ENCODE data around the gene RASGRP3.

Gene RASGRP3

DNA sequence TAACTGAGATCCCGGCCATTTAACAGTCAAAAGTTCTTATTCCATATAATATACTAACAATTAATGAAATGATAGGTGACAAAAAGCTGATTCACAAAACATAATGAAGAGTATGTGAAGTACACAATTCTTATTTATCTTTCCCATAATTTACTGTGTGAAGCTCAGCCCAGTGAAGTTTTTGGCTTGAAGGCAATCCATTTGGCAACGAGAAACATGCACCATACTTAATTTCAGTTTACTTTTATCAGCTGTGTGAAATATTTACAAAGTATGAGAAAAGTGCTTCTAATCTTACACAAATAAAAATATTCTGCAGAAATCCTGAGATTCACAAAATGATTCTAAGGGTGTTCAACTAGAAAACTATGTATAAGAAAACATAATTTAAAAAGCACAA lies 110.3 kb downstream of the RASGRP3 start:
- Histone ChIP-seq H3K4me3 (ENCODE audit: low read depth in 1 of 5, low read length in 5 of 5) (no peak overlapping the region), H3K4me1 (ENCODE audit: control insufficient read depth in 5 of 5, insufficient read depth in 5 of 5, low read length in 5 of 5) (peaks cover 0 to 15% (median 9%) of the 10 kb centered on the region in 5 donors), H3K27me3 (ENCODE audit: control insufficient read depth in 5 of 5, insufficient read depth in 4 of 5, low read length in 5 of 5) (no peaks in the 10 kb centered on the region), H3K9ac (ENCODE audit: low read length in 5 of 5) (no peak overlapping the region), H3K27ac (ENCODE audit: low read depth, low read length) (no peak overlapping the region), H3K36me3 (ENCODE audit: control insufficient read depth in 5 of 5, insufficient read depth in 5 of 5, low read length in 5 of 5) (peaks cover 18 to 53% (median 44%) of the 10 kb centered on the region in 5 donors), H3K9me3 (ENCODE audit: control insufficient read depth in 5 of 5, low read length in 5 of 5) (no peaks in the 10 kb centered on the region)

DNA sequence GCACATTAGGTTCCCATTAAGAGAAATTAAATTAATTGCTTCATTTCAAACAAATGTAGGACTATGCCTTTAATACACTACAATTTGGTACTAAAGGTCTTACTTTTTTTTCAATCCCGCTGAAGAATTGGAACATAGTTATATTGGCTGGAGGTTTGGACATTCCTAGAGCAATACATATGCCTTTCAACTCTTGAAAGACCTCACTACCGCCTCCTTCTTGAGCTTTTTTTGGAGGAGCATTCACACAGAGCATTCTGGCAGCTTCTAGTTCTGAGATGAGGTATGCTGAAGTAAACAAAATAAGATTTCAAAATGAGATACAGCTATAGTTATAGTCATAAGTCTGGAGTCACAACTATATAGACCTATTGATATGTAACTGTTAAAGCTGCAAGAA lies 111.8 kb downstream of the RASGRP3 start:
- Histone ChIP-seq H3K9ac (ENCODE audit: low read length in 5 of 5) (no peak overlapping the region), H3K27me3 (ENCODE audit: control insufficient read depth in 5 of 5, insufficient read depth in 4 of 5, low read length in 5 of 5) (no peaks in the 10 kb centered on the region), H3K9me3 (ENCODE audit: control insufficient read depth in 5 of 5, low read length in 5 of 5) (no peaks in the 10 kb centered on the region), H3K4me3 (ENCODE audit: low read depth in 1 of 5, low read length in 5 of 5) (no peak overlapping the region), H3K27ac (ENCODE audit: low read depth, low read length) (peak overlapping the region; percentile 2), H3K4me1 (ENCODE audit: control insufficient read depth in 5 of 5, insufficient read depth in 5 of 5, low read length in 5 of 5) (peaks cover 0 to 15% (median 9%) of the 10 kb centered on the region in 5 donors), H3K36me3 (ENCODE audit: control insufficient read depth in 5 of 5, insufficient read depth in 5 of 5, low read length in 5 of 5) (peaks cover 21 to 67% (median 47%) of the 10 kb centered on the region in 5 donors)

DNA sequence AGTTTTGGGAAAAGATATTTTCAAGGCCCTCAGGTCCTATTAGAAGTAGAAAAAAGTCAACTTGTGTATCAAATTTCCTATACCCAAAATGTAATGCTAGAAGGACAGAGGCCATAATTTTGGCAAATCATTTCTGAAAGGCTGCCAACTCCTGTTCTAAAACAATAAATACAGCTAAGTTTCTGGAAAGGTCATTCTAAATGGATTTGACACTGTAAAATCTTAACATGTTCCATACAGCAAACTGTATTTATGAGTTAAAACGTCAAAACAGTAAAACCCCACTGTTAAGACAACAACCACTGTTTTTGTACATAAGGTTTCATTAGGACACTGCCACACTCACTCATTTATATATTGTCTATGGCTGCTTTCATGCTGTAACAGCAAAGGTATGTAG lies 113.0 kb downstream of the RASGRP3 start:
- H3K27ac ChIP-seq (ENCODE audit: low read depth, low read length): peak overlapping the region; percentile 2

DNA sequence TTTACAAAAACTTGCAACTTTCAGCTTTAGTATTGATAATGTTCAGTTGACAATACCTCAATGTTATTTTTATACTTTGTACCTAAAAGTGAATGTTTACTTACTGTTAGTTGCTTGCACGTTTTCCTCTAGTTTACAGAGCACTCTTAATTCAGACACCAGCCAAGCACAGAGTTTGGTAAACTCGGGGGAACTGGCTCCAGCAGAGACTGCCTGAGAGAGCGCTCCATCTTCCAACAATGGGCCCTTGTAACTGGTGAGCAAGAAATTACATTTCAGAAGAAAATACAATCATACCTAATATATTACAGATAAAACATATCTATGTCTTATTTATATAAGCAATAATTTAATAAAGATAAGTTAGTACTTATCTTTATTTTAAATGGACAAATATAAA lies 118.9 kb downstream of the RASGRP3 start:
- H3K36me3 ChIP-seq (ENCODE audit: control insufficient read depth in 5 of 5, insufficient read depth in 5 of 5, low read length in 5 of 5): peaks cover 13 to 34% (median 31%) of the 10 kb centered on the region in 5 donors
- H3K4me1 ChIP-seq (ENCODE audit: control insufficient read depth in 5 of 5, insufficient read depth in 5 of 5, low read length in 5 of 5): peaks cover 5 to 28% (median 21%) of the 10 kb centered on the region in 5 donors
- no peak overlapping the region for H3K27ac ChIP-seq (ENCODE audit: low read depth, low read length)
- H3K27me3 ChIP-seq (ENCODE audit: control insufficient read depth in 5 of 5, insufficient read depth in 4 of 5, low read length in 5 of 5): no peaks in the 10 kb centered on the region
- no peaks in the 10 kb centered on the region for H3K9me3 ChIP-seq (ENCODE audit: control insufficient read depth in 5 of 5, low read length in 5 of 5)
- H3K9ac ChIP-seq (ENCODE audit: low read length in 5 of 5): no peak overlapping the region
- H3K4me3 ChIP-seq (ENCODE audit: low read depth in 1 of 5, low read length in 5 of 5): no peak overlapping the region

More for the DNA sequence above, 113.0 kb downstream of the RASGRP3 start:
- Histone ChIP-seq H3K27me3 (ENCODE audit: control insufficient read depth in 5 of 5, insufficient read depth in 4 of 5, low read length in 5 of 5) (no peaks in the 10 kb centered on the region), H3K36me3 (ENCODE audit: control insufficient read depth in 5 of 5, insufficient read depth in 5 of 5, low read length in 5 of 5) (peaks cover 26 to 63% (median 48%) of the 10 kb centered on the region in 5 donors), H3K9me3 (ENCODE audit: control insufficient read depth in 5 of 5, low read length in 5 of 5) (no peaks in the 10 kb centered on the region), H3K9ac (ENCODE audit: low read length in 5 of 5) (peak overlapping the region in 1 of 5 donors; percentile 12), H3K4me3 (ENCODE audit: low read depth in 1 of 5, low read length in 5 of 5) (no peak overlapping the region), H3K4me1 (ENCODE audit: control insufficient read depth in 5 of 5, insufficient read depth in 5 of 5, low read length in 5 of 5) (peaks cover 0 to 15% (median 9%) of the 10 kb centered on the region in 5 donors)

DNA sequence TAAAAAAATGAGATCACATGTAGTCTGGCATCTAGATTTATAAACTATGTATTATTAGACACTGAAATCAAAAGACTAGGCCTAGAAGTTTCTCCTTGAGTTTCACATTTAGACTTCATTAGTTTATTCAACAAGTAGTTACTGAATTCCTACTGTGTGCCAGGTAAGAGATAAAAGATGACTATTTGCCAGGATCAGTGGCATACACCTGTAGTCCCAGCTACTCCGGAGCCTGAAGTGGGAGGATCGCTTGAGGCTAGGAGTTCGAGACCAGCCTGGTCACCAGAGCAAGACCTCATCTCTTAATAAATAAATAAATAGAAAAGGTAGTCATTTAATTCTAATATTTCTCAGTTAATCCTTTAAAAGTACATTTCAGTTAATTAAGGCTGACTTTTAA lies 120.6 kb downstream of the RASGRP3 start:
- Histone ChIP-seq H3K27ac (ENCODE audit: low read depth, low read length) (no peak overlapping the region), H3K27me3 (ENCODE audit: control insufficient read depth in 5 of 5, insufficient read depth in 4 of 5, low read length in 5 of 5) (no peaks in the 10 kb centered on the region), H3K36me3 (ENCODE audit: control insufficient read depth in 5 of 5, insufficient read depth in 5 of 5, low read length in 5 of 5) (peaks cover 5 to 23% (median 21%) of the 10 kb centered on the region in 5 donors), H3K9me3 (ENCODE audit: control insufficient read depth in 5 of 5, low read length in 5 of 5) (no peaks in the 10 kb centered on the region), H3K4me3 (ENCODE audit: low read depth in 1 of 5, low read length in 5 of 5) (no peak overlapping the region), H3K9ac (ENCODE audit: low read length in 5 of 5) (peak overlapping the region in 1 of 5 donors; percentile 2), H3K4me1 (ENCODE audit: control insufficient read depth in 5 of 5, insufficient read depth in 5 of 5, low read length in 5 of 5) (peaks cover 5 to 28% (median 21%) of the 10 kb centered on the region in 5 donors)

DNA sequence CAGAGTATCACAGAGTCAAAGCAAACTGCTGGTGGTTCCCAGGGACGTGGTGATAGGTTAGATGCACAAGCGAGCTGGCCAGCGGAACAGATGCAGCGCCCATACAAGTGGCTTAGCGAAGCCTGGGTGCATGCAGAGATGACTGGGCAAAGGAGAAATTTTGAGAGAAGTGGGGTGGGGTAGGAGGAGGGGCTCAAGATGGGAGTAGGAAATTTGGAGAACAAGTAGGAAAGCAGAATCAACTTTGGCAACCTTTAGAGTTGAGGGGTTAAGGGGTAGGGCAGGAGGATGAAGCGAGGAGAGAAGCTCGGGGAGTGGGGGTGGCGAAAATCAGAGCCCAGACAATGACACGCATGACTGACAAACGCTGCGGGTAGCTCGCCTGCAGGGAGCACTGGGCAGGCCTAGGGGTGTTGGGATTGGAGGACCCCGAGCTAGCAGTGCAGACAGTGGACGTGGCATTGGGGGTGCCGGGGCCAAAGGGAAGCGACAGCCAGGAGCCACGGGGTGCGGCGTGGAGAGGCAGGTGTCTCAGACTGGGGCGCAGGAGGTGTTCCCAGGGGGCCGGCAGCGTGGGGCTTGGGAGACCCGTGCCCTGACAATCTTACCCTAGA lies 122.2 kb downstream of the RASGRP3 start:
- peaks cover 5 to 11% (median 9%) of the 10 kb centered on the region in 5 donors for H3K36me3 ChIP-seq (ENCODE audit: control insufficient read depth in 5 of 5, insufficient read depth in 5 of 5, low read length in 5 of 5)
- peak overlapping the region; percentile 93 to 99 (median 96) for H3K4me3 ChIP-seq (ENCODE audit: low read depth in 1 of 5, low read length in 5 of 5)
- H3K27ac ChIP-seq (ENCODE audit: low read depth, low read length): peak overlapping the region; percentile 86
- no peaks in the 10 kb centered on the region for H3K9me3 ChIP-seq (ENCODE audit: control insufficient read depth in 5 of 5, low read length in 5 of 5)
- H3K4me1 ChIP-seq (ENCODE audit: control insufficient read depth in 5 of 5, insufficient read depth in 5 of 5, low read length in 5 of 5): peaks cover 5 to 28% (median 21%) of the 10 kb centered on the region in 5 donors
- H3K9ac ChIP-seq (ENCODE audit: low read length in 5 of 5): peak overlapping the region; percentile 81 to 97 (median 95)
- H3K27me3 ChIP-seq (ENCODE audit: control insufficient read depth in 5 of 5, insufficient read depth in 4 of 5, low read length in 5 of 5): no peaks in the 10 kb centered on the region

DNA sequence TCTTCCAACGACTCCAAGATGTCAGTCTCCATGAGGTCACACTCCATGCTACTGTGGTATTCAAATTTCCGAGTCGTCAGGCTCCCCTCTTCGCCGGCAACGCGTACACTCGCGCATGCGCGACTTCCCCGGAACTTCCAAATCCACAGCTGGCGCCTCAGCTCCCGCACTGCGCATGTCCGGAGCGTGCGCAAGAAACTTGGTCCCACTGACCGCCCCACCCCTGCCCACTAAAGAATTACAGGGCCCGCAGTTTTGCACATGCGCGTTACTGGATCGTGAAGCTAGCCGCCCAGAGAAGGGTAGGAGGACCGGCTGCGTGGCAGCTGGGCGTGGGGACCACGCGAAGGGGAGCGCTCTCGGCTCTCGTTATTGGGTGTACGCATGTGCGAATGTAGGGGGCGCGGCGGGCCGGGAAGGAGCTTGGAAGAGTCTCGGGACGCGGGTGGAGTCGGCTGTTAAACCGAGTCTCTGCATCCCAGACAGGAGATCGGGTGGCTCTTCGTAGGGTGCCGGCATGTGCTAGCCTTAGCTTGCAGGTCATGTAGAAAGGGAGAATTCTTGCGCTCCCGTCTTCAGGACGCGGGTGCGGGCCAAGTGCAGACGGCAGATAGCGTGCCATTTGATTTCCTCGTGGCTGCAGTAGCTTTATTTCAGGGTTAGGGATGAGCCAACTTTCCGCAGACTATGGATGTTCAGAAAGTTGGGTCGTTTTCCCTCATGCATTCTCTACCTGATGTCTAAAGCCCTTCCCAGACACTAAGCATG lies 122.9 kb downstream of the RASGRP3 start, which contains the start of gene FAM98A:
FAM98A (minus strand) TSS at position 125 of the 768 bp plus-strand sequence; CDS start at position 47, 78 bp downstream.
- H3K9me3 ChIP-seq (ENCODE audit: control insufficient read depth in 5 of 5, low read length in 5 of 5): no peaks in the 10 kb centered on the region
- H3K9ac ChIP-seq (ENCODE audit: low read length in 5 of 5): peak within 1 kb of the TSS; percentile 81 to 97 (median 95)
- peaks cover 5 to 28% (median 21%) of the 10 kb centered on the region in 5 donors for H3K4me1 ChIP-seq (ENCODE audit: control insufficient read depth in 5 of 5, insufficient read depth in 5 of 5, low read length in 5 of 5)
- peak within 1 kb of the TSS; percentile 86 for H3K27ac ChIP-seq (ENCODE audit: low read depth, low read length)
- peak within 1 kb of the TSS; percentile 93 to 99 (median 96) for H3K4me3 ChIP-seq (ENCODE audit: low read depth in 1 of 5, low read length in 5 of 5)
- H3K27me3 ChIP-seq (ENCODE audit: control insufficient read depth in 5 of 5, insufficient read depth in 4 of 5, low read length in 5 of 5): no peaks in the 10 kb centered on the region
- peaks cover 0 to 6% (median 4%) of the 10 kb centered on the region in 5 donors for H3K36me3 ChIP-seq (ENCODE audit: control insufficient read depth in 5 of 5, insufficient read depth in 5 of 5, low read length in 5 of 5)

DNA sequence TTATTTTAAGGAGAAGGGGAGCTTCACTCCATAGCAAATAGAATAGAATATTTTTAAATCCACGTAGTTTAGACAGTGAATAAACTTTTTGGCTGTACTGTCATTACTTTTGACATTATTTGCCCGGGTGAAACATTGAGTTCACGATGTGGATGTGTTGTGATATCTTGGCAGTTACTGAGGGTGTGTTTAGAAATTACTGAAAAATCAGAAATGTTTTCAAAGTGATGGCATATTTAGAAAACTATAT lies 123.4 kb downstream of the RASGRP3 start:
- H3K4me3 ChIP-seq (ENCODE audit: low read depth in 1 of 5, low read length in 5 of 5): peak overlapping the region; percentile 89 to 99 (median 94)
- no peaks in the 10 kb centered on the region for H3K27me3 ChIP-seq (ENCODE audit: control insufficient read depth in 5 of 5, insufficient read depth in 4 of 5, low read length in 5 of 5)
- H3K4me1 ChIP-seq (ENCODE audit: control insufficient read depth in 5 of 5, insufficient read depth in 5 of 5, low read length in 5 of 5): peaks cover 5 to 28% (median 21%) of the 10 kb centered on the region in 5 donors
- peak overlapping the region; percentile 86 for H3K27ac ChIP-seq (ENCODE audit: low read depth, low read length)
- H3K9ac ChIP-seq (ENCODE audit: low read length in 5 of 5): peak overlapping the region in 4 of 5 donors; percentile 71 to 90 (median 71)
- no peaks in the 10 kb centered on the region for H3K9me3 ChIP-seq (ENCODE audit: control insufficient read depth in 5 of 5, low read length in 5 of 5)
- H3K36me3 ChIP-seq (ENCODE audit: control insufficient read depth in 5 of 5, insufficient read depth in 5 of 5, low read length in 5 of 5): peaks cover 0 to 2% (median under 1%) of the 10 kb centered on the region in 5 donors

DNA sequence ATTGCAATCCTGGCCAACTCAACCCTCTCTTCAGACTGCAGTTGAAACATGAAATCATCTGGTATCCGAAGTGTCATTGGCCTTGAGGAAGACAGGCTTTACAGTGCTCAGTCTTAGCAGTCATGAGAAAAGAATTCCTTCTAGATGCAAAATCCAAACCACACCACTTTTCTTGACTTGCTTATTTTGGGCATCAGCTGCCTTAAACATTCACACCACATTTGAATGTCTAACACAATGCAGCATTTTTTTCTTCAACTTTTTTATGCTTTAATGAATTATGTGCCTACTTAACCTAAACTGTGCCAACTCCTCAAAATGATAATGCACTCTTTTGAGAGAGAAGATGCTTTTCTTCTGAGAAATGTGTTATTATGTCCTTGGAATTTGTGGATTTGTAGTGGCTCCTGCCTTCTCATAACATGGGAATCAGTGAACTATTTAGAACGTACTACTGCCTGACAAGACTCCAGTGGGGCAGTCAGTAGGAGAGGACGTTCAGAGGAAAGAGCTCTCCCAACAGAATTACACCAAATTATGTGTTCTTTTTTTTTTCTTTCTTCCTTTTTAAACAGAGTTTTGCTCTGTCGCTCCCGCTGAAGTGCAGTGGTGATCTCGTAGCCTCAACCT lies 125.9 kb downstream of the RASGRP3 start:
- Histone ChIP-seq H3K9ac (ENCODE audit: low read length in 5 of 5) (no peak overlapping the region), H3K4me1 (ENCODE audit: control insufficient read depth in 5 of 5, insufficient read depth in 5 of 5, low read length in 5 of 5) (peaks cover 4 to 31% (median 19%) of the 10 kb centered on the region in 5 donors), H3K27ac (ENCODE audit: low read depth, low read length) (no peak overlapping the region), H3K4me3 (ENCODE audit: low read depth in 1 of 5, low read length in 5 of 5) (no peak overlapping the region), H3K27me3 (ENCODE audit: control insufficient read depth in 5 of 5, insufficient read depth in 4 of 5, low read length in 5 of 5) (no peaks in the 10 kb centered on the region), H3K36me3 (ENCODE audit: control insufficient read depth in 5 of 5, insufficient read depth in 5 of 5, low read length in 5 of 5) (no peaks in the 10 kb centered on the region), H3K9me3 (ENCODE audit: control insufficient read depth in 5 of 5, low read length in 5 of 5) (no peaks in the 10 kb centered on the region)

DNA sequence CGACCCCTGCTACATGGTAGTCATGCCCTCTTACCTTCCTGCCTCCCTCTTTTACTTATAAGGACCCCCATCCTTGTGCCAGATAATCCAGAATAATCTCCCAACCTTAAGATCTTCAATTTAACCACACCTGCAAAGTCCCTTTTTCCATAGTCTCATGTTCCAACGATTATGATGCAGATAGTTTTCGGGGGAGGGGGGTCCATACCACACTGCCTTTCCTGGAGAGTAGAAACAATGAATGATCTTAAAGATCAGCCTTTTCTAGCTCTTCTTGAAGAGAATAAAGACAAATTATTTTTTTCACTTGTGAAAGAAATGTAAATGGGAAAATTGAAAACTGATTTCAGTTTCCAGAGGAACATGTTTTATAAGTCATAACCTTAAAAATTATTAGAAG lies 127.0 kb downstream of the RASGRP3 start:
- Histone ChIP-seq H3K36me3 (ENCODE audit: control insufficient read depth in 5 of 5, insufficient read depth in 5 of 5, low read length in 5 of 5) (no peaks in the 10 kb centered on the region), H3K4me1 (ENCODE audit: control insufficient read depth in 5 of 5, insufficient read depth in 5 of 5, low read length in 5 of 5) (peaks cover 0 to 20% (median 8%) of the 10 kb centered on the region in 5 donors), H3K9ac (ENCODE audit: low read length in 5 of 5) (no peak overlapping the region), H3K9me3 (ENCODE audit: control insufficient read depth in 5 of 5, low read length in 5 of 5) (no peaks in the 10 kb centered on the region), H3K4me3 (ENCODE audit: low read depth in 1 of 5, low read length in 5 of 5) (no peak overlapping the region), H3K27me3 (ENCODE audit: control insufficient read depth in 5 of 5, insufficient read depth in 4 of 5, low read length in 5 of 5) (no peaks in the 10 kb centered on the region), H3K27ac (ENCODE audit: low read depth, low read length) (no peak overlapping the region)

All from subcutaneous abdominal adipose tissue (tissue), 5 donors.